ENCODE results near the gene GLRX3.

DNA sequence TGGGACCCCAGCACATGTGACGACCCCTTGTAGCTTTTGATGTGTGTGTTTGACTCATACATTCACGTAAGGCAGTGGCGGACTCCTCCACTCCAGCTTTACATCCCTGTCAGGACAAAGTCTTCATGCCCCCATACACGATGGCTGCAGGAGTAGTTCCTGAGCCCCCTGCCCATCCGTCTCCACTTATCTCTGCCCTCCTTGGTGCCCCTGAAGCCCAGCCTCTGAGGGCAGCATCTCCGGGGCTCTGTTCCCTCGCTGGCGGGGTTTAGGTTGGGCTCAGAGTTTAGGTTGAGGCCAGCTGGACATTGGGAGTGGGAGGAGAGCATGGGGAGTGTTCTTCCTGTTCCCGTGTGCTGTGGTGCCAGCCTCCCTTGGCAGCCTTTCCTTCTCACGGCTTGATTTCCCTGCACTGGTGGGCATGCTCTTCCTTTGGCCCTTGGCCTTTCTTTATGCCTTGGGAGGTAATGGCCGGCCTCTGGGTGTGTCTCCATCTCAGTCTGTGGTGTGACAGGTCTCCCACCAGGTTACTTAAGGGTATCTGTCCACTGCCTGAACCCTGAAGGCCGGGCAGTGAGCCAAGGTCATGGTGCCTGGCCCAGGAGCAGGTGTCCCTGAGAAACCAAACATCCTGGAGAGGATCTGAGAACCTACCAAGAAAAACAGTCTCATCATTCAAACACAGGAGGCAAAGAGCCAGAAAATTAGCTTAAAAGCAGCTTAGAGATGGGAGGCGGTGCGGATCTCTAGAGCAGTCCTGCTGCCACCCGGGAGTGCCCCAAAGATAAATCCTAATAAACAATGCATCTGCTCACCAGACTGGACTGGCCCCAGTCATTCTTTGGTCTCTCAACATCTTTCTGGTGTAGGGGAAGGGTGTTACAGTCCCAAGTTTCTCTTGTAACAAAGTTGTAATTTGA, 85.5 kb downstream of the GLRX3 start:
- TF ChIP-seq FOS (IDR thresholded peaks at IDR 0.05; ENCODE audit: borderline replicate concordance, extremely low read depth, insufficient read length) (no peak), RFX5 (IDR thresholded peaks at IDR 0.05; ENCODE audit: low read depth, low read length) (no peak), ATF7 (IDR thresholded peaks at IDR 0.05; ENCODE audit: low read depth) (no peak)
